HepG2 (cell line): ENCODE results near the gene DCDC2. TPM values are rescaled to one million over a fixed set of nuclear protein-coding genes. Genes with fewer than 3 reads are reported as not detected.

Experiments used
- ADNP ChIP-seq: sonication (generic); formaldehyde crosslinking; IDR thresholded peaks from 2 replicates; pipeline ENCODE4 v1.4.0; 2020; ENCODE audit warnings: missing genetic modification reagents
- AGO2 ChIP-seq: fragments of 200-400 bp; formaldehyde crosslinking; optimal IDR thresholded peaks from 2 replicates; pipeline ENCODE3; 2017; ENCODE audit warnings: mild to moderate bottlenecking, low read depth, low read length, moderate library complexity
- CREB1 ChIP-seq, 2 experiments: fragments of 450-650 bp in 1 of 2; IDR thresholded peaks; 2 replicates each; pipeline ENCODE4 v1.6.1; 2016 to 2017; ENCODE audit warnings: control low read depth in 1 of 2, mild to moderate bottlenecking in 1 of 2, missing compliant biosample characterization in 1 of 2, missing genetic modification characterization in 1 of 2
- CTCF ChIP-seq: sonication (generic); formaldehyde crosslinking; IDR thresholded peaks from 2 replicates; pipeline ENCODE4 v1.5.0; 2020; ENCODE audit warnings: mild to moderate bottlenecking, missing genetic modification reagents, moderate library complexity
- FOXA1 ChIP-seq, 2 experiments: fragments of 450-650 bp in 1 of 2; sonication (generic) in 1 of 2; formaldehyde crosslinking in 1 of 2; IDR thresholded peaks; 2 replicates each; pipeline versions ENCODE4 v1.4.0 to v1.6.1; 2016 to 2020; ENCODE audit warnings: missing genetic modification reagents in 1 of 2
- FOXO1 ChIP-seq: sonication (generic); formaldehyde crosslinking; IDR thresholded peaks from 2 replicates; pipeline ENCODE4 v1.4.0; 2020; ENCODE audit warnings: missing genetic modification reagents
- FOXP1 ChIP-seq, 2 experiments: fragments of 450-650 bp in 1 of 2; IDR thresholded peaks; 2 replicates each; pipeline ENCODE4 v1.6.1; 2017 to 2018; ENCODE audit warnings: antibody characterized with exemption in 1 of 2
- IRX3 ChIP-seq: sonication (generic); formaldehyde crosslinking; IDR thresholded peaks from 2 replicates; pipeline ENCODE4 v1.8.1; 2023; ENCODE audit warnings: mild to moderate bottlenecking, low read depth, missing genetic modification reagents, borderline replicate concordance
- ISL2 ChIP-seq: sonication (generic); formaldehyde crosslinking; IDR thresholded peaks from 2 replicates; pipeline ENCODE4 v1.5.0; 2020; ENCODE audit warnings: missing genetic modification reagents
- SIN3A ChIP-seq: IDR thresholded peaks from 2 replicates; pipeline ENCODE4 v1.6.1; 2011; ENCODE audit warnings: low read depth, mild to moderate bottlenecking, control low read depth, low read length, borderline replicate concordance
- SIX4 ChIP-seq: sonication (generic); formaldehyde crosslinking; IDR thresholded peaks from 2 replicates; pipeline ENCODE4 v1.4.0; 2020; ENCODE audit warnings: missing genetic modification reagents
- THAP7 ChIP-seq: sonication (generic); formaldehyde crosslinking; IDR thresholded peaks from 2 replicates; pipeline ENCODE4 v1.8.1; 2023; ENCODE audit warnings: mild to moderate bottlenecking, missing genetic modification reagents
- ZC3H4 ChIP-seq: sonication (generic); formaldehyde crosslinking; IDR thresholded peaks from 2 replicates; pipeline ENCODE4 v1.4.0; 2020; ENCODE audit warnings: missing genetic modification reagents, borderline replicate concordance
- ZNF180 ChIP-seq: sonication (generic); formaldehyde crosslinking; IDR thresholded peaks from 2 replicates; pipeline ENCODE4 v1.4.0; 2020; ENCODE audit warnings: low read depth, missing genetic modification reagents, borderline replicate concordance
- ZNF260 ChIP-seq: sonication (generic); formaldehyde crosslinking; IDR thresholded peaks from 2 replicates; pipeline ENCODE4 v1.4.0; 2020; ENCODE audit warnings: missing genetic modification reagents, low read depth, mild to moderate bottlenecking, borderline replicate concordance
- ZNF292 ChIP-seq: sonication (generic); formaldehyde crosslinking; IDR thresholded peaks from 2 replicates; pipeline ENCODE4 v1.8.1; 2022; ENCODE audit warnings: mild to moderate bottlenecking, low read depth, missing genetic modification reagents, borderline replicate concordance
- ZNF337 ChIP-seq: sonication (generic); formaldehyde crosslinking; IDR thresholded peaks from 2 replicates; pipeline ENCODE4 v1.5.1; 2020; ENCODE audit warnings: missing genetic modification reagents, low read depth, mild to moderate bottlenecking, borderline replicate concordance
- ZNF724P ChIP-seq: sonication (generic); formaldehyde crosslinking; IDR thresholded peaks from 2 replicates; pipeline ENCODE4 v1.8.0; 2022; ENCODE audit warnings: missing genetic modification reagents, borderline replicate concordance
- ZNF883 ChIP-seq: sonication (generic); formaldehyde crosslinking; IDR thresholded peaks from 2 replicates; pipeline ENCODE4 v1.5.1; 2020; ENCODE audit warnings: mild to moderate bottlenecking, missing genetic modification reagents; ENCODE audit errors: not compliant biosample characterization
- polyA plus RNA-seq, 8 experiments: library from polyadenylated mRNA; depleted of rRNA in 3 of 8; stranded (reverse) in 7 of 8; unstranded in 1 of 8; fragments of >200 nt; fragmentation: Illumina TruSeq in 4 of 8; extraction: Trizol in 4 of 8; gene quantifications; 2 replicates each; pipeline versions ENCODE4 v1.2.1 to v1.2.3, GENCODE V29; 2011 to 2016; ENCODE audit warnings: low read depth in 4 of 8, missing spikeins in 1 of 8, mixed read lengths in 1 of 8; ENCODE audit not compliant: insufficient read depth in 1 of 8
- total RNA-seq, 5 experiments: library from RNA; depleted of rRNA; stranded (reverse); fragments of >200 nt; fragmentation: Illumina TruSeq; extraction: Trizol; gene quantifications; 2 replicates each; pipeline ENCODE4 v1.2.3, GENCODE V29; 2016; ENCODE audit warnings: low read depth in 1 of 5
- TF ChIP-seq, protein P1 (sequence below): IDR thresholded peaks from 2 replicates; pipeline ENCODE4 v1.6.1; 2016; ENCODE audit warnings: mild to moderate bottlenecking, missing biosample characterization, missing genetic modification reagents
- TF ChIP-seq, protein P2 (sequence below): sonication (generic); formaldehyde crosslinking; IDR thresholded peaks from 2 replicates; pipeline ENCODE4 v1.8.0; 2022; ENCODE audit warnings: missing genetic modification reagents, mild to moderate bottlenecking, moderate library complexity, borderline replicate concordance

DCDC2 gene
- total and polyA plus RNA-seq, 2 of the 13 experiments (the other 11 are each of a cell fraction or from before 2014, with no cell fraction given), result 9.0 to 36.2 TPM

DNA sequence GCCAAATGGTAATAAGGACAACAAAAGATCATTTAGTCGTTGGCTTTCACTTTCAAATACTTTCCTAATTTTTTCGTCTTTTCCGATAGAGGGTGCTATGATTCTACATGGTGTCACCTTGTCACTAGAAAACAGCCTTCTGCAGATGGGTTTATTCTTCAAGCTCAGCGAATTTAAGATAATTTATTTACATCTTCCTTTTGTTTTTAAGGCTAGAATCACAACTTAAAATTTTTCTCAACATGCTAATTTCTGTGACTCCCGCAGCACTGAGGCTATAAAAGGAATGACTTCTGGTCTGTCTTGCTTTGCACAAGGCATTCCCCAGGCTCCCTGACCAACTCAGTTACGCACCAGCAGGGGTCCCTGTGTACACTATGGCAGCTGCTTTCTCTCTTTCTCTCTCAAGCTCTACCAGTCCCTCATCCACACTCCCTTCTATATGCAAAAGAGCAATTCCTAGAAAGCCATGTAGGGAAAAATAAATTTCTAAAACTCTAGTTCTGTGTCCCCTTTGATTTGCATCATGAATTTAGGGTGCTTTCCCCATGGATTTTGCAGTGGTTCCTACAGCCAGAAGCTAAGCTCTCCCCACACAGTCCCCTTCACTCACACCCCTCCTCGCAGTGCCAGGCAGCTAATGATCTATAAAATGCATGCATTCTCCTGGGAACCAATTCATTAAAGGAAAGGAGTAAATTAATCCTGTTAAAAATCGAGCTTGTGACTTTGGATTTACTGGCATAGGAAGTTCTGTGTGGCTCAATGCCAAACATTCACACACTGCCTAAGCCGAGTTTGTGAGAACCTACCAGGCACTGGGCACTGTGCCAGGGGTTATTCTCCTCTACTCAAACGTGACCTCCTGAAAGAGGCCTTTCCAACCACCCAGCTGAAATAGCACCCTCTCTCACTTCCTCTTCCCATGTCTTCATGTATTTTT lies 74.5 kb downstream of the DCDC2 start (continued):
- TF ChIP-seq IRX3, result no peak
- TF ChIP-seq ZNF260 (CRISPR knock-in tag), result no peak
- no peak for TF ChIP-seq FOXA1 (IDR thresholded peaks at IDR 0.05)
- peak; percentile 69 for TF ChIP-seq FOXA1 (CRISPR knock-in tag; IDR thresholded peaks at IDR 0.05)
- no peak for TF ChIP-seq AGO2
- TF ChIP-seq, protein P1, sequence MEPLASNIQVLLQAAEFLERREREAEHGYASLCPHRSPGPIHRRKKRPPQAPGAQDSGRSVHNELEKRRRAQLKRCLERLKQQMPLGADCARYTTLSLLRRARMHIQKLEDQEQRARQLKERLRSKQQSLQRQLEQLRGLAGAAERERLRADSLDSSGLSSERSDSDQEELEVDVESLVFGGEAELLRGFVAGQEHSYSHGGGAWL (CRISPR knock-in tag), result no peak
- no peak for TF ChIP-seq ADNP (CRISPR knock-in tag)
- TF ChIP-seq CREB1 (IDR thresholded peaks at IDR 0.05), result no peak
- peak; percentile 46; the same call in 1 of the 2 replicates for TF ChIP-seq CREB1 (CRISPR knock-in tag; IDR thresholded peaks at IDR 0.05)
- peak; percentile 80; the same call in 1 of the 2 replicates for TF ChIP-seq ZNF292 (CRISPR knock-in tag)
- TF ChIP-seq CTCF (CRISPR knock-in tag), result peak; percentile 94
- TF ChIP-seq THAP7 (CRISPR knock-in tag), result no peak
- TF ChIP-seq ISL2 (CRISPR knock-in tag), result no peak
- TF ChIP-seq, protein P2, sequence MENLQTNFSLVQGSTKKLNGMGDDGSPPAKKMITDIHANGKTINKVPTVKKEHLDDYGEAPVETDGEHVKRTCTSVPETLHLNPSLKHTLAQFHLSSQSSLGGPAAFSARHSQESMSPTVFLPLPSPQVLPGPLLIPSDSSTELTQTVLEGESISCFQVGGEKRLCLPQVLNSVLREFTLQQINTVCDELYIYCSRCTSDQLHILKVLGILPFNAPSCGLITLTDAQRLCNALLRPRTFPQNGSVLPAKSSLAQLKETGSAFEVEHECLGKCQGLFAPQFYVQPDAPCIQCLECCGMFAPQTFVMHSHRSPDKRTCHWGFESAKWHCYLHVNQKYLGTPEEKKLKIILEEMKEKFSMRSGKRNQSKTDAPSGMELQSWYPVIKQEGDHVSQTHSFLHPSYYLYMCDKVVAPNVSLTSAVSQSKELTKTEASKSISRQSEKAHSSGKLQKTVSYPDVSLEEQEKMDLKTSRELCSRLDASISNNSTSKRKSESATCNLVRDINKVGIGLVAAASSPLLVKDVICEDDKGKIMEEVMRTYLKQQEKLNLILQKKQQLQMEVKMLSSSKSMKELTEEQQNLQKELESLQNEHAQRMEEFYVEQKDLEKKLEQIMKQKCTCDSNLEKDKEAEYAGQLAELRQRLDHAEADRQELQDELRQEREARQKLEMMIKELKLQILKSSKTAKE (CRISPR knock-in tag), result no peak
- no peak for TF ChIP-seq FOXP1 (IDR thresholded peaks at IDR 0.05)
- TF ChIP-seq FOXP1 (CRISPR knock-in tag; IDR thresholded peaks at IDR 0.05), result 0 out of 2 replicates have a peak, but pooled peaks have one; percentile 9
- TF ChIP-seq ZNF180 (CRISPR knock-in tag), result no peak
- no peak for TF ChIP-seq ZNF883 (CRISPR knock-in tag)
- TF ChIP-seq ZNF724P (CRISPR knock-in tag), result no peak
- no peak for TF ChIP-seq SIX4 (CRISPR knock-in tag)
- TF ChIP-seq ZNF337, result 0 out of 2 replicates have a peak, but pooled peaks have one; percentile 48
- TF ChIP-seq ZC3H4 (CRISPR knock-in tag), result no peak
- peak; percentile 68 for TF ChIP-seq FOXO1 (CRISPR knock-in tag)
- no peak for TF ChIP-seq SIN3A
